ENCODE data around the gene BTBD9. TPM values are rescaled to one million over a fixed set of nuclear protein-coding genes. Genes with fewer than 3 reads are reported as not detected.

The BTBD9 gene
- total and polyA plus RNA-seq, 4 experiments from 2014 or later: 5.2 to 40.4 (median 32.3) TPM

GRCh38 chr6:38495922-38496635, 143.7 kb downstream of the BTBD9 start:
- no peaks in the 10 kb centered on the region for H3K36me3 Mint-ChIP-seq
- Histone ChIP-seq H3K4me1 (ENCODE audit: insufficient read depth, low read length) (no peaks in the 10 kb centered on the region), H3K27me3 (ENCODE audit: insufficient read depth, low read length) (no peaks in the 10 kb centered on the region), H3K27ac (ENCODE audit: low read depth, low read length) (no peak overlapping the region), H3K4me3 (ENCODE audit: low read length in 2 of 2) (no peak overlapping the region), H3K9me3 (ENCODE audit: control insufficient read depth in 1 of 2, low read length in 2 of 2) (no peaks in the 10 kb centered on the region), H3K36me3 (ENCODE audit: insufficient read depth, low read length) (no peaks in the 10 kb centered on the region)
- intact Hi-C loops (cut with micrococcal nuclease): loop anchor here (2.0 to 5.0 kb wide), 3 partner anchors 176 to 1171 kb away; partner anchors contain the start of gene MDGA1
- H3K27me3 Mint-ChIP-seq: no peaks in the 10 kb centered on the region
- no peak for DNase-seq
- no peak overlapping the region for H3K27ac Mint-ChIP-seq
- no peak overlapping the region for H3K4me3 Mint-ChIP-seq
- ChIA-PET CTCF (ENCODE audit: partially characterized antibody) (no interaction called here), POLR2A (ENCODE audit: partially characterized antibody) (no interaction called here)
- peaks cover 0 to 10% (median 2%) of the 10 kb centered on the region in 4 donors for H3K4me1 Mint-ChIP-seq
- no peaks in the 10 kb centered on the region for H3K9me3 Mint-ChIP-seq

DNA sequence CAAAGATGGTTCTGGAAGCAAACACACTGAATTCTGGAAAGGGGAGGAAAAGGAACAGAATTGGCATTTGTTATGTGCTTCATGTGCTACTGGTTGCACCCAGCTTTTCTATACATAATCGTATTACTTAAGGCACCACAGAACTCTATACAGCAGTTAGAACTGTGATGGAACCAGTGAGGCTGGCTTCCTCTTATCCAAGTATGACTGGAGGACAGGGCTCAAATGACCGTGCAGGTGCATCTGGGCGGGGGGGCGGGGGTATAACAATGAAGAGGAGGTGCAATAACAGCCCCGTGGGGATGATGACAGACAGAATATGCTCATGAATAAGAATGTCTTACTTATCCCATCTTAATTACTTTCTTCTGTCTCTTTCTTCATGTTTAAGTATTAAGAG, 144.2 kb downstream of the BTBD9 start:
- Mint-ChIP-seq H3K27ac (peak overlapping the region in 1 of 7 donors; percentile 4), H3K9me3 (no peaks in the 10 kb centered on the region), H3K27me3 (no peaks in the 10 kb centered on the region), H3K36me3 (no peaks in the 10 kb centered on the region), H3K4me3 (no peak overlapping the region), H3K4me1 (peaks cover 0 to 10% (median 2%) of the 10 kb centered on the region in 4 donors)
- intact Hi-C loops (cut with micrococcal nuclease): loop anchor here (2.0 to 5.0 kb wide), 3 partner anchors 177 to 1171 kb away; partner anchors contain the start of gene MDGA1
- Histone ChIP-seq H3K9me3 (ENCODE audit: control insufficient read depth in 1 of 2, low read length in 2 of 2) (no peaks in the 10 kb centered on the region), H3K27ac (ENCODE audit: low read depth, low read length) (no peak overlapping the region), H3K27me3 (ENCODE audit: insufficient read depth, low read length) (no peaks in the 10 kb centered on the region), H3K36me3 (ENCODE audit: insufficient read depth, low read length) (no peaks in the 10 kb centered on the region), H3K4me1 (ENCODE audit: insufficient read depth, low read length) (no peaks in the 10 kb centered on the region), H3K4me3 (ENCODE audit: low read length in 2 of 2) (no peak overlapping the region)
- POLR2A ChIA-PET (ENCODE audit: partially characterized antibody): no interaction called here
- CTCF ChIA-PET (ENCODE audit: partially characterized antibody): interaction anchor here (0.9 to 2.4 kb wide), 4 partner anchors 14 to 462 kb away, joined by 4 to 27 read pairs (median 14); no protein-coding TSS in a partner anchor
- DNase-seq: no peak

GRCh38 chr6:38493931-38494547, 145.7 kb downstream of the BTBD9 start:
- peaks cover 0 to 7% (median 2%) of the 10 kb centered on the region in 4 donors for H3K4me1 Mint-ChIP-seq
- no peaks in the 10 kb centered on the region for H3K27me3 Mint-ChIP-seq
- H3K36me3 Mint-ChIP-seq: no peaks in the 10 kb centered on the region
- DNase-seq: peak; percentile 60 to 72 (median 69)
- no peaks in the 10 kb centered on the region for H3K9me3 Mint-ChIP-seq
- CTCF ChIA-PET (ENCODE audit: partially characterized antibody): interaction anchor here (0.7 to 2.4 kb wide), 30 partner anchors 9 to 1827 kb away, joined by 3 to 27 read pairs (median 4); no protein-coding TSS in a partner anchor
- no peaks in the 10 kb centered on the region for H3K9me3 ChIP-seq (ENCODE audit: control insufficient read depth in 1 of 2, low read length in 2 of 2)
- no peaks in the 10 kb centered on the region for H3K36me3 ChIP-seq (ENCODE audit: insufficient read depth, low read length)
- H3K27ac Mint-ChIP-seq: no peak overlapping the region
- POLR2A ChIA-PET (ENCODE audit: partially characterized antibody): no interaction called here
- intact Hi-C loops (cut with micrococcal nuclease): loop anchor here (1.0 to 5.0 kb wide), 7 partner anchors 460 to 1169 kb away; partner anchors contain the start of gene MDGA1
- H3K27ac ChIP-seq (ENCODE audit: low read depth, low read length): no peak overlapping the region
- no peaks in the 10 kb centered on the region for H3K27me3 ChIP-seq (ENCODE audit: insufficient read depth, low read length)
- no peak overlapping the region for H3K4me3 Mint-ChIP-seq
- no peak overlapping the region for H3K4me3 ChIP-seq (ENCODE audit: low read length in 2 of 2)
- no peaks in the 10 kb centered on the region for H3K4me1 ChIP-seq (ENCODE audit: insufficient read depth, low read length)

DNA sequence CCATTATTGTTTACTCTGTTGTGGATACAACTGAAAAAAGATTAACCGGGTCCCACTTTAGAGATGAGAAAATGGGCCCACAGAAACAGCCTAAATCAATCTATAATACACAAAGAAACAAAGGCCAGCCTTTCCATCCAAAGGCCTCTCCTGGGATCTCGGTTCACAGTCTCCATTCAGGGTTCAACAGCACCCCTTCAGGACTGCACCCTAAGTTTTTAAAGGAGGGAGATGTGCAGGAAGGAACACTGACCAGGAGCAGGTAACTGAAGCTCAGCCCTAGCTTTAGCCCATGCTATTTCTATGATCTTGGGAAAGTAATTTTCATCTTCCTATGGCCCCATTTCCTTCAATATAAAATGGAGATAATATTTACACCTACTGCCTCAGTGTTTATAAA, 147.7 kb downstream of the BTBD9 start:
- intact Hi-C loops (cut with micrococcal nuclease): loop anchor here (5.0 kb wide), 2 partner anchors 1010 to 1110 kb away; no protein-coding TSS in a partner anchor
- Histone ChIP-seq H3K36me3 (ENCODE audit: insufficient read depth, low read length) (no peaks in the 10 kb centered on the region), H3K4me3 (ENCODE audit: low read length in 2 of 2) (no peak overlapping the region), H3K4me1 (ENCODE audit: insufficient read depth, low read length) (no peaks in the 10 kb centered on the region), H3K27me3 (ENCODE audit: insufficient read depth, low read length) (no peaks in the 10 kb centered on the region), H3K9me3 (ENCODE audit: control insufficient read depth in 1 of 2, low read length in 2 of 2) (no peaks in the 10 kb centered on the region), H3K27ac (ENCODE audit: low read depth, low read length) (no peak overlapping the region)
- POLR2A ChIA-PET (ENCODE audit: partially characterized antibody): no interaction called here
- Mint-ChIP-seq H3K27me3 (no peaks in the 10 kb centered on the region), H3K4me3 (no peak overlapping the region), H3K4me1 (peaks cover 0 to 5% (median 2%) of the 10 kb centered on the region in 4 donors), H3K27ac (no peak overlapping the region), H3K9me3 (no peaks in the 10 kb centered on the region), H3K36me3 (no peaks in the 10 kb centered on the region)
- no peak for DNase-seq
- CTCF ChIA-PET (ENCODE audit: partially characterized antibody): interaction anchor here (0.6 kb wide), 1 partner anchor 178 kb away, joined by 3 read pairs; no protein-coding TSS in a partner anchor

DNA sequence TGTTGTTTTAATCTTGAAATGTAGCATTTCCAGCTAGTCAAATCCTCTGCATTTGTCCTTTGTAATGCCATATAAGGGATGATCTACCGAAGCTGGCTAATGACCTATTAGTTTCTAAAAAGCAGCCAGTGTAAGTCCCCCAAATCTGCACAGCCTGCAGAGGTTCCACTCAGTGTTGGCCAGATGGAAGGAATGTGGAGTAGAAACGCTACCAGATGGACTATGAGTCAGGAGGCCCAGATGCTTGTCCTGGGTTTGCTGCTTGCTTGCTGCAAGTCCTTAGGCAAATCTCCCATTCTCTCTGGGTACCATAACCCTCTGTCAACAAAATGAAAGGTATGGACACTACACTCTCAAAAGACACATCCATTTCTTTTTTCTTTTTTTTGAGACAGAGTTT, 149.8 kb downstream of the BTBD9 start:
- Mint-ChIP-seq H3K9me3 (no peaks in the 10 kb centered on the region), H3K27me3 (no peaks in the 10 kb centered on the region), H3K27ac (no peak overlapping the region), H3K4me3 (no peak overlapping the region), H3K4me1 (peaks cover 0 to 5% (median 0%) of the 10 kb centered on the region in 4 donors), H3K36me3 (peaks cover 0 to 8% of the 10 kb centered on the region in 2 donors)
- no peaks in the 10 kb centered on the region for H3K36me3 ChIP-seq (ENCODE audit: insufficient read depth, low read length)
- CTCF ChIA-PET (ENCODE audit: partially characterized antibody): no interaction called here
- H3K4me3 ChIP-seq (ENCODE audit: low read length in 2 of 2): no peak overlapping the region
- no peak overlapping the region for H3K27ac ChIP-seq (ENCODE audit: low read depth, low read length)
- no peak for DNase-seq
- no peaks in the 10 kb centered on the region for H3K9me3 ChIP-seq (ENCODE audit: control insufficient read depth in 1 of 2, low read length in 2 of 2)
- no peaks in the 10 kb centered on the region for H3K27me3 ChIP-seq (ENCODE audit: insufficient read depth, low read length)
- POLR2A ChIA-PET (ENCODE audit: partially characterized antibody): no interaction called here
- no peaks in the 10 kb centered on the region for H3K4me1 ChIP-seq (ENCODE audit: insufficient read depth, low read length)
- intact Hi-C loops (cut with micrococcal nuclease): loop anchor here (5.0 kb wide), 2 partner anchors 1008 to 1108 kb away; no protein-coding TSS in a partner anchor

DNA sequence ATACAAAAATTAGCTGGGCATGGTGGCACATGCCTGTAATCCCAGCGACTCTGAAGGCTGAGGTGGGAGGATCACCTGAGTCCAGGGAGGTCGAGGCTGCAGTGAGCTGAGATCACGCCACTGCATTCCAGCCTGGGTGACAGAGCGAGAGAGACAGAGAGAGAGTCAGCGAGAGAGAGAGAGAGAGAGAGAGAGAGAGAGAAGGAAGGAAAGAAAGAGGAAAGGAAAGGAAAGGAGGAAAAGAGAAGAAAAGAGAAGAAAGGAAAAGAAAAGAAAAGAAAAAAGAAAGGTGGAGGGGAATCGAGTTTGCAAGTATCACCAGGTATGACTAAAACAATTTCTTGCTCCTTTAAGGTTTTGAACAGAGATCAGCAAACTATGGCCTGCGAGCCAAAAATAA, 152.3 kb downstream of the BTBD9 start:
- peaks cover 0 to 9% of the 10 kb centered on the region in 2 donors for H3K36me3 Mint-ChIP-seq

DNA sequence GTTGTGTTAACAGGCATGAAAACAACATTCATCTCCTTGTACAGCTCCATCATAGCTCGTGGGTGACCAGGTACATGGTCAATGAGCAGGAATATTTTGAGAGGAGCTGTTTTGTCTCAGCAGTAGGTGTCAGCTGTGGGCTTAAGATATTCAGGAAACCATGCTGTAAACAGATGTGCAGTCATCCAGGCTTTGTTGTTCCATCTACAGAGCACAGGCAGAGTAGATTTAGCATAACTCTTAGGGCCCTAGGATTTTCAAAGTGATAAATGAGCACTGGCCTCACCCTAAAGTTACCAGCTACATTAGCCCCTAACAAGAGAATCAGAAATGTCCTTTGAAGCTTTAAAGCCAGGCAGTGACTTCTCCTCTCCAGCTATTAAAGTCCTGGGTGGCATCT, 154.2 kb downstream of the BTBD9 start:
- no peaks in the 10 kb centered on the region for H3K9me3 Mint-ChIP-seq
- H3K27me3 ChIP-seq (ENCODE audit: insufficient read depth, low read length): no peaks in the 10 kb centered on the region
- no peak for DNase-seq
- H3K36me3 ChIP-seq (ENCODE audit: insufficient read depth, low read length): no peaks in the 10 kb centered on the region
- H3K4me1 Mint-ChIP-seq: peaks cover 0 to 1% (median 0%) of the 10 kb centered on the region in 4 donors
- ChIA-PET POLR2A (ENCODE audit: partially characterized antibody) (no interaction called here), CTCF (ENCODE audit: partially characterized antibody) (interaction anchor here (1.8 kb wide), 1 partner anchor 9 kb away, joined by 11 read pairs; no protein-coding TSS in a partner anchor)
- H3K9me3 ChIP-seq (ENCODE audit: control insufficient read depth in 1 of 2, low read length in 2 of 2): no peaks in the 10 kb centered on the region
- H3K27ac ChIP-seq (ENCODE audit: low read depth, low read length): no peak overlapping the region
- intact Hi-C loops (cut with micrococcal nuclease): no loop called here
- H3K4me3 ChIP-seq (ENCODE audit: low read length in 2 of 2): no peak overlapping the region
- H3K4me3 Mint-ChIP-seq: no peak overlapping the region
- no peaks in the 10 kb centered on the region for H3K27me3 Mint-ChIP-seq
- H3K4me1 ChIP-seq (ENCODE audit: insufficient read depth, low read length): no peaks in the 10 kb centered on the region
- no peak overlapping the region for H3K27ac Mint-ChIP-seq
- H3K36me3 Mint-ChIP-seq: peaks cover 0 to 9% of the 10 kb centered on the region in 2 donors

More for the DNA sequence above, 152.3 kb downstream of the BTBD9 start:
- Histone ChIP-seq H3K27ac (ENCODE audit: low read depth, low read length) (no peak overlapping the region), H3K4me3 (ENCODE audit: low read length in 2 of 2) (no peak overlapping the region), H3K9me3 (ENCODE audit: control insufficient read depth in 1 of 2, low read length in 2 of 2) (no peaks in the 10 kb centered on the region), H3K36me3 (ENCODE audit: insufficient read depth, low read length) (no peaks in the 10 kb centered on the region), H3K4me1 (ENCODE audit: insufficient read depth, low read length) (no peaks in the 10 kb centered on the region), H3K27me3 (ENCODE audit: insufficient read depth, low read length) (no peaks in the 10 kb centered on the region)
- Mint-ChIP-seq H3K9me3 (no peaks in the 10 kb centered on the region), H3K27me3 (no peaks in the 10 kb centered on the region), H3K27ac (peak overlapping the region in 1 of 7 donors; percentile 26), H3K4me3 (no peak overlapping the region), H3K4me1 (peaks cover 0 to 1% (median 0%) of the 10 kb centered on the region in 4 donors)
- ChIA-PET CTCF (ENCODE audit: partially characterized antibody) (interaction anchor here (1.5 kb wide), 1 partner anchor 12 kb away, joined by 3 read pairs; no protein-coding TSS in a partner anchor), POLR2A (ENCODE audit: partially characterized antibody) (no interaction called here)
- no peak for DNase-seq
- intact Hi-C loops (cut with micrococcal nuclease): no loop called here

Data from CD4-positive, alpha-beta memory T cell (primary cell).